Right cardiac atrium (tissue), 5 donors: Measurements from ENCODE around the gene CXCL5. TPM values are rescaled to one million over a fixed set of nuclear protein-coding genes. Genes with fewer than 3 reads are reported as not detected.

Experiments
- ATAC-seq, 2 donors: fragments of 200-7000 bp; cut with Tn5 transposase; one replicate each; pipeline versions ENCODE4 v1.8.0 to v1.9.1; 2020; ENCODE audit warnings: moderate library complexity in 2 of 2, mild to moderate bottlenecking in 1 of 2
- DNase-seq, 3 donors: peaks; one replicate each; pipeline ENCODE4 v3.0.0-alpha.2; 2020
- H3K27ac ChIP-seq: one replicate; pipeline ENCODE4 v1.5.1; 2013; ENCODE audit warnings: mild to moderate bottlenecking, low read length, control low read depth, moderate library complexity
- H3K27me3 ChIP-seq: one replicate; pipeline ENCODE4 v1.6.1; 2013; ENCODE audit not compliant: control insufficient read depth, insufficient read depth
- H3K4me1 ChIP-seq: one replicate; pipeline ENCODE4 v1.6.1; 2013; ENCODE audit warnings: low read length; ENCODE audit not compliant: control insufficient read depth, insufficient read depth
- H3K4me3 ChIP-seq: one replicate; pipeline ENCODE4 v1.5.1; 2013; ENCODE audit warnings: low read length, control low read depth
- H3K9me3 ChIP-seq: one replicate; pipeline ENCODE4 v1.6.1; 2013; ENCODE audit warnings: low read length; ENCODE audit not compliant: control insufficient read depth
- WGBS: extraction: QIAGEN DNeasy Blood & Tissue Kit; methylation state at CpG from one replicate; pipeline ENCODE4 v1.1.7; 2013; 5-methylcytosine and 5-hydroxymethylcytosine counted together
- intact Hi-C, 4 donors: fragments of 100-400 bp; cut with DNase I; formaldehyde crosslinking; loops; one replicate each; pipeline versions ENCODE4 v1.11.0 to v1.14.0; 2022 to 2023
- polyA plus RNA-seq: library from polyadenylated mRNA; stranded (reverse); fragments of 200-250 nt; gene quantifications from one replicate; pipeline ENCODE4 v1.2.3, GENCODE V29; 2013
- total RNA-seq, 4 donors: library from RNA; stranded (reverse); fragmentation: NEBNext Ultra II Directional; extraction: Animal tissue kit (Norgen Biotek cat#: 25700); gene quantifications; one replicate each; pipeline ENCODE4 v1.2.1, GENCODE V29; 2021
- donor health status: healthy with polysubstance abuse.
- donor health status: DM: no; HTN: yes; CAD: no.
- donor health status: DM: no; HTN: no; CAD: no.
- donor health status: DM: no; HTN: yes; CAD: no; lungs with severe emphysema.
- donor health status: DM: yes; HTN: yes; CAD: no.

CXCL5 gene
- total and polyA plus RNA-seq, 5 donors, result 0.25 TPM; not detected in 4

DNA sequence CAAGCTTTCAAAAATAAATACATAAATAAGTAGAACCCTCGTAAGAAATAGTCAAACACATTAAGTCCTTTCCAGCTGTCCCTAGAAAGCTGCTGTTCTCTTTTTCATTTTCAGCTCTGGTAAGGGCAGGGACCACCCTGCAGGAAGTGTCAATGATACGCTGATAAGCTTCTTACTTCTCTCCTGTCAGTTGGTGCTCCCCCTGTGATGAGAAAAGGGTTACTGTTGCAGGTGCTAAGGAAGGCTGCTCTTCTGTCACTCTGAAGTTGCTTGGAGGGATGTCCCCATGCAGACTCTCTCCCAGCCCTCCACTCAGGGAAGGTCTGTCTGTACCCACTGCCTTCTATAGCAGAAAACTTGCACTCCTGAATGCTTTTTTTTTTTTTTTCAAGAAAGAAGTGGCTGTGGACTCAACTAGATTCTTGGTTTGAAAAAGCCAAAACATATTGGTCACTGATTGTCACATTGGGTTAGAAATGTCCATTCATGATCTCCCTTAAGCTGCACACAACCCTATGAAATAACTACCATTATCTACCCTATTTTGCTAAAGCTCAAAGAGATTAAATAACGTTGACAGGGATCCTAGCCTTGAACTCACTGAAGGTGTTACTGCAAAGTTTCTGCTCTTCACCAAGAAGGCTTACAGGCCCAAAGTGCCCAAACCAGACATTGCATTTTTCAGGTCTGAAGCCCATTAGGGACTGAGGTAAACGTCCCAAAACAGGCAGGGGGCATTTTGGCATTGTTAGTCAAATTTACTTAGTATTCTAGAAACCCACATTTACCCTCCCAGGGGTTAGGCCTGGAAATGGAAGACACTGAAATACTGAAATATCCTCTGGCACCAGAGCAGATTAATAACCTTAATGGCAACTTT is 38.8 kb upstream of the CXCL5 start:
- intact Hi-C loops, result loop anchor here in 1 of 4 donors (5.0 kb wide), 1 partner anchor 50 kb away; no protein-coding TSS in a partner anchor
- no peak for DNase-seq
- Histone ChIP-seq H3K27me3 (no peaks in the 10 kb centered on the region), H3K4me1 (no peaks in the 10 kb centered on the region), H3K27ac (no peak overlapping the region), H3K9me3 (no peaks in the 10 kb centered on the region), H3K4me3 (peak overlapping the region; percentile 98)
- no peak for ATAC-seq
- 48% methylated on average over 4 of the region's 4 CpGs for WGBS

DNA sequence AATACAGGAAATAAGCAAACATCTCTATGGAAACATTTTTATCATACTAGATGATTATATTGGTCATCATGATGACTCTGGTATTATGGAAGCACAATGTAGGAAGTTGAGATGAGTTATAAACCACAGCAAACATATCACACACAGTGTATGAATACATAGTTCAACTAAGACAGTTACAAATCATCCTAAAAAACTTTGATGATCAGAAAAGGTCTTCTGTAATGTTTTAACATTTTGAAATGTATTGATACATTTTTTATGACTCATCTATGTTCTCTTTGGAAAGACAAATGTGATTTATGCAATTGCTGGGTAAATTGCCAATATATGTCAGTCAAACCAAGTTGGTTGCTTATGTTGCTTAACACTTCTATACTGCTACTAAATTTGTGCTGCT is 35.3 kb upstream of the CXCL5 start:
- Histone ChIP-seq H3K9me3 (no peaks in the 10 kb centered on the region), H3K27ac (no peak overlapping the region), H3K4me3 (no peak overlapping the region), H3K4me1 (no peaks in the 10 kb centered on the region), H3K27me3 (no peaks in the 10 kb centered on the region)
- intact Hi-C loops, result no loop called here
- no peak for ATAC-seq
- no peak for DNase-seq

DNA sequence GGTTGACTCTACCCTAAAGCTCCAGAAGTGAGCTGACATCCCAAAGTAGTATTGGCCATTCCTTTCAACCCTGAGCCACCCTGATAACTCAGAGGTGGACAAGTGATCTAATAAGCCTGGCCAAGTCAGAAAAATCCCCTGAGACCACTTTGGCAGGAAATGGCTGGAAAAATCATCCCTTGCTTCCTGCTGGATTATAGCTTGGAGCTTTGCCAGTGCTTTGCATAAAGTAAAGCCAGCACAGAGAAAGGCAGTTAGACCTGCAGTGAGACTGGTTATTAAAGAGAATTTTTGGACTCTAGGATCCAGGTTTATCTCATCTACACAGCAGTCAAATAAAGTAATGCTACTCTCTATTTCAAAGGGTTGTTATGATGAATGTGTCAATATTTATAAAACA is 33.6 kb upstream of the CXCL5 start:
- Histone ChIP-seq H3K4me3 (no peak overlapping the region), H3K27ac (no peak overlapping the region), H3K4me1 (no peaks in the 10 kb centered on the region), H3K9me3 (no peaks in the 10 kb centered on the region), H3K27me3 (no peaks in the 10 kb centered on the region)
- DNase-seq (no peak), ATAC-seq (no peak)
- intact Hi-C loops, result no loop called here

DNA sequence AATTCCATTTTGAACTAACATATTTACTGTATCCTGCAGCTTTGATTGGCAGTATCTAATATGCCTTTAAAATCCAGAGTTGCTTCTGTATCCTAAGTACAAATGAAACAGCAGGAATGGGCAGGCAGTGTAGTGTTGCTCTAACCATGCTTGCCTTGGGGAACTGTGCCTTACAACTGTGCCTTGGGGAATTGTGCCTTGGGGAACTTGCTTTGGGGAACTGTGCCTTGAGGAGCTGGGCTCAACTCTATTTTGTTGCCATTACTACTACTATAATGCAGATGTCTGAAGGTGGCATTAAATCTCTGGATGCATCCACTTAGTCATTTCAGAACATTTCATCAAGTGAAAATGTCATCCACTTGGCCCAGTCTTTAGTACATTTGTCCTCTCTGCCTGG is 33.1 kb upstream of the CXCL5 start:
- Histone ChIP-seq H3K4me3 (no peak overlapping the region), H3K27ac (no peak overlapping the region), H3K27me3 (no peaks in the 10 kb centered on the region), H3K4me1 (no peaks in the 10 kb centered on the region), H3K9me3 (no peaks in the 10 kb centered on the region)
- ATAC-seq (no peak), DNase-seq (no peak)
- intact Hi-C loops, result no loop called here

DNA sequence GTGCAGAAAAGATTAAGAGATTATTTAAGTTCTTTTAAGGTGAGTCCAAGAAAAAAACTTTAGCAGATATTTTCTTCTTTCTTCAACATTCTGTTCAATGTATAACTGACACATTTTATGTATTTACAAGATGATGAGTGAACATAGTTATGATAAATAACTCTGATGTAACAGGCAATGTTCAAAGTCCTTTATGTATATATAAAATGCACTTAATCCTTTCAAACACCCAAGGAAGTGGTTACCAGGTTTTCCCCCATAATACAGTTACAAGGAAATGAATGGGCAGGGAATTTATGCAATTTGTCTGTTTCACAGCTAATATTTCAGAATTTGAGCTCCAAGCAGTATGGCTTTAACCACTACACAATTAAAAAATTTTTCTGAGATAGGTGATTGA is 31.8 kb upstream of the CXCL5 start:
- intact Hi-C loops, result no loop called here
- no peak overlapping the region for H3K27ac ChIP-seq
- DNase-seq (no peak), ATAC-seq (no peak)
- no peaks in the 10 kb centered on the region for H3K27me3 ChIP-seq
- no peaks in the 10 kb centered on the region for H3K4me1 ChIP-seq
- no peaks in the 10 kb centered on the region for H3K9me3 ChIP-seq
- H3K4me3 ChIP-seq, result no peak overlapping the region

DNA sequence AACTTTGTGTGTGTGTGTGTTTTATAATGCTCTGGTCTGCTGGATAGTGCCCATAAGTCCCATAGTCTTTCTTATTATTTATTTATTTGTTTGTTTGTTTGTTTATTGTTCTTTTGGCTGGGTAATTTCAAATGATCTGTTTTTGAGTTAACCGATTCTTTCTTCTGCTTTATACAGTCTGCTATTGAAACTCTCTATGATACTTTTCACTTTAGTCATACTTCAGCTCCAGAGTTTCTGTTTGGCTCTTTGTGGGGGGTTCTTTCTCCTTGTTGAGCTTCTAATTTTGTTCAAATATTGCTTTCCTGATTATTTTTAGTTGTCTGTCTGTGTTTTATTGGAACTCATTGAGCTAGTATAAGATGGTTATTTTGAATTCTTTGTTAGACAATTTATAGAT is 30.0 kb upstream of the CXCL5 start:
- intact Hi-C loops, result no loop called here
- no peaks in the 10 kb centered on the region for H3K4me1 ChIP-seq
- H3K9me3 ChIP-seq, result no peaks in the 10 kb centered on the region
- H3K27ac ChIP-seq, result no peak overlapping the region
- DNase-seq, result no peak
- no peaks in the 10 kb centered on the region for H3K27me3 ChIP-seq
- no peak overlapping the region for H3K4me3 ChIP-seq
- 57% methylated on average over 1 of the region's 1 CpG for WGBS
- no peak for ATAC-seq

DNA sequence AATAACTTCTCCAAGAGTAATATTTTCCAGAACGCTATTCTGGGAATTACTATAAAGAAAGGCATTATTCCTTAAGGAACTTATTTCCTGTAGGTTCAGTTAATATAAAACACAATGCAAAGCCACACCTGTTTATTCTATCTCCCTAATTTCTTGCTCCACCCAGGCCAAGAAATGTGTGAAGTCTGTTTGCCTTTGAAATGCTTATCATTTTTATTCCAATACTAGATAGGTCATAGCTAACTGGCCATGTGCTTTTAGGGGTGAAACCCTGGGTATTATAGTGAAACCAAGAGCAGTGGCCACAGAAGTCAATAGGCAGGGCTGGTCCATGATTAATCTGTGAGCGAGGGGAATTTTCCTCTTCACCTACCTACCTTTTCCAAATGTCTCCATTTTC is 25.2 kb upstream of the CXCL5 start:
- no peaks in the 10 kb centered on the region for H3K9me3 ChIP-seq
- H3K27ac ChIP-seq, result no peak overlapping the region
- WGBS, result 84% methylated on average over 2 of the region's 2 CpGs
- no peak overlapping the region for H3K4me3 ChIP-seq
- DNase-seq (no peak), ATAC-seq (no peak)
- intact Hi-C loops, result no loop called here
- H3K4me1 ChIP-seq, result no peaks in the 10 kb centered on the region
- no peaks in the 10 kb centered on the region for H3K27me3 ChIP-seq

DNA sequence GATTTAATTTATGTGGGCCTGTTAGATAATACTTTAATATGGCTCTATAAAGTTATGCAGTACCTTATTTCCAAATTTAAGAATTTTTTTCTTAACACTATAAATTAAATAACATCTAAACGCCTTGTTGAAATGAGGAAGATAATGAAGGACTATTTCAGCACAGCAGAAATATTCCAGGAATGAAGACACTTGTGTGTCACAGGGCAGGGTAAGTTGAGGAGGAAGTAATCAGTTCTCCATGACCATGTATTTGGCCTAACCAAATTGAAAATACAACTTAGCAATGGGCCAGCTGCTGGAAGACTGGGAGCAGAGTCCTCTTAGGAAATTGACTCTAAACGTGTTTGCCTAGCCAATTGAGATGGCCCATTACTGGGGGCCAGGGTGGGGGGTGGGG is 23.1 kb upstream of the CXCL5 start:
- H3K27ac ChIP-seq, result no peak overlapping the region
- no peaks in the 10 kb centered on the region for H3K27me3 ChIP-seq
- ATAC-seq (no peak), DNase-seq (no peak)
- intact Hi-C loops, result no loop called here
- H3K4me3 ChIP-seq, result no peak overlapping the region
- 35% methylated on average over 2 of the region's 2 CpGs for WGBS
- no peaks in the 10 kb centered on the region for H3K4me1 ChIP-seq
- no peaks in the 10 kb centered on the region for H3K9me3 ChIP-seq

DNA sequence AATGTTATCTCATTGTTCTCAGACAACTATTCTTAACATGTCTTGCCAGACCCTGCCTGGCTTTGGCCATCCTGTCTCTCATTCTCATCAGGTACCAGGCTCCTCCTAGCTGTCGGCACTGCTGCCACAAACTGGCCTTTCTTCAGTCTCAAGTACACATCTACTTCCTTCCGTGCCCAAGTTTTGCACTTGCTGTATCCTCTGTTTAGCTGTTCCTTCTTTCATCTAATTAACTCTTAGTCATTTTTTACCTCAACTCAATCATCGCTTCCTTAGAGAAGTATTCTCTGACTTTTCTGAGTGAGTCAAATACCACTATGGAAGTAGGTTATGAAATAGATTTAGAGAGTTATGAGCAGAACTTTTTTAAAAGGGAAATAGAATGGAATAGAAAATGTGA is 20.3 kb upstream of the CXCL5 start:
- ATAC-seq (peak in 1 of 2 donors; percentile 43), DNase-seq (no peak)

DNA sequence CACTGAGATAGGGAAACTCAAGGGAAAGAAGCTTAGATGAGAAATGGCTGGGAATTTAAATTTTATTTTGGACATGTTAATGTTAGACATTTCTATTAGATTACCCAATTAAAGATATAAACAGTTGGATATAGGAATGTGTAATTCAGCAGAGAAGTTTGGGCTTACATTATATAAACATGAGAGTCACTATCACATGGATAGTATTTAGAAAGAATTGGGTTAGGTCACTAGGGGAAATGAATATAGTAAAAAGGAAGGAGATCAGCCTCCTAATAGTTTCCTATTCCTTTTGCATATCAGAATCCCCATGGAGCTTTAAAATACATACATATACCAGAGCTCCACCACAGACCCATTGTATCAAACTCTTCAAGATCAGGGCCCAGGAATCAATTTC is 19.6 kb upstream of the CXCL5 start:
- DNase-seq (no peak), ATAC-seq (no peak)
- Histone ChIP-seq H3K9me3 (no peaks in the 10 kb centered on the region), H3K4me3 (no peak overlapping the region), H3K27ac (no peak overlapping the region), H3K27me3 (no peaks in the 10 kb centered on the region), H3K4me1 (no peaks in the 10 kb centered on the region)
- intact Hi-C loops, result no loop called here

More for the DNA sequence above, 20.3 kb upstream of the CXCL5 start:
- intact Hi-C loops, result no loop called here
- H3K27ac ChIP-seq, result no peak overlapping the region
- H3K9me3 ChIP-seq, result no peaks in the 10 kb centered on the region
- H3K27me3 ChIP-seq, result no peaks in the 10 kb centered on the region
- no peaks in the 10 kb centered on the region for H3K4me1 ChIP-seq
- 49% methylated on average over 3 of the region's 3 CpGs for WGBS
- H3K4me3 ChIP-seq, result no peak overlapping the region

DNA sequence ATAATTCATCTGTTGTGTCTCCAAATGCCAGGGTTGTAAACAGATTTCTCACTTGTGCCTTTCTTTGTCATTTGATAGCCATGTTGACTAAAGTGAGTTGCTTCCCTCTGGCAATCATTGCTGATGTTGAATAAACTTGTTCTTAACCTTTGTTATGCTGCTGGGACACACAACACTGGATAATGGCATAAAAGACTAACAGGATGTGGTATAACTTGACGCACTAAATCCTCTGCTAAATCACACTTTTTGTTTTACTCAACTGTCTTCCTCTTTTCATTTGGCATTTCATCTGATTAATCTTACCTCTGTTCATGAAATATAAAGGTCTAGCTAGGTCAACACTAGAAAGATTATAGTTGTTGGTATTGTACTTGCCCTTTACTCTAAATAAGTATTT is 17.6 kb upstream of the CXCL5 start:
- no peaks in the 10 kb centered on the region for H3K4me1 ChIP-seq
- DNase-seq (no peak), ATAC-seq (no peak)
- H3K27ac ChIP-seq, result no peak overlapping the region
- intact Hi-C loops, result no loop called here
- H3K9me3 ChIP-seq, result no peaks in the 10 kb centered on the region
- H3K4me3 ChIP-seq, result no peak overlapping the region
- no peaks in the 10 kb centered on the region for H3K27me3 ChIP-seq
- 49% methylated on average over 1 of the region's 1 CpG for WGBS
